ENCODE data around the gene ARID3B.
"Not testable (repeated sequence)": the region's sequence is repeated elsewhere in the genome, so short reads cannot be mapped to it uniquely, and the experiment has no call there.

The ARID3B gene

GRCh38 chr15:74573987-74574386 lies 33.0 kb downstream of the ARID3B start:
- no peak for DNase-seq

GRCh38 chr15:74578496-74578994 lies 37.5 kb downstream of the ARID3B start:
- no peak for DNase-seq

GRCh38 chr15:74579001-74579400 lies 38.0 kb downstream of the ARID3B start:
- DNase-seq: no peak

- no peak for DNase-seq
These were observed 39.7 kb downstream of the ARID3B start for GRCh38 chr15:74580538-74581350.

- DNase-seq: no peak
These were observed 43.2 kb downstream of the ARID3B start for GRCh38 chr15:74584204-74584603.

GRCh38 chr15:74584779-74585178 lies 43.8 kb downstream of the ARID3B start:
- peak; percentile 54 for DNase-seq

GRCh38 chr15:74585191-74585590 lies 44.2 kb downstream of the ARID3B start:
- DNase-seq: no peak

GRCh38 chr15:74585857-74586256 lies 44.8 kb downstream of the ARID3B start:
- DNase-seq: no peak

- no peak for DNase-seq
These were observed 48.8 kb downstream of the ARID3B start for GRCh38 chr15:74589826-74590225.

GRCh38 chr15:74592222-74592621 lies 51.2 kb downstream of the ARID3B start:
- no peak for DNase-seq

- DNase-seq: no peak
These were observed 52.1 kb downstream of the ARID3B start for GRCh38 chr15:74593122-74593521.

- DNase-seq: no peak
These were observed 53.4 kb downstream of the ARID3B start for GRCh38 chr15:74594455-74594854.

- no peak for DNase-seq
These were observed 54.3 kb downstream of the ARID3B start for GRCh38 chr15:74595271-74595670.

GRCh38 chr15:74596736-74597135 lies 55.7 kb downstream of the ARID3B start:
- DNase-seq: not testable (repeated sequence)

GRCh38 chr15:74597146-74597705 lies 56.2 kb downstream of the ARID3B start:
- DNase-seq: not testable (repeated sequence)

GRCh38 chr15:74598126-74598842 lies 57.3 kb downstream of the ARID3B start:
- peak; percentile 90 for DNase-seq

GRCh38 chr15:74599156-74599555 lies 58.1 kb downstream of the ARID3B start:
- DNase-seq: no peak

- no peak for DNase-seq
These were observed 62.2 kb downstream of the ARID3B start for GRCh38 chr15:74603026-74603788.

- no peak for DNase-seq
These were observed 63.0 kb downstream of the ARID3B start for GRCh38 chr15:74603789-74604705.

GRCh38 chr15:74604983-74605794 lies 64.2 kb downstream of the ARID3B start:
- peak; percentile 92 for DNase-seq

GRCh38 chr15:74605795-74606150 lies 64.8 kb downstream of the ARID3B start:
- DNase-seq: no peak
